B cell (primary cell): Measurements from ENCODE around the gene MYRIP. TPM values are rescaled to one million over a fixed set of nuclear protein-coding genes. Genes with fewer than 3 reads are reported as not detected.

ENCODE experiments used
- ATAC-seq: fragments of 200-7000 bp; cut with Tn5 transposase; one replicate; pipeline ENCODE4 v1.10.0; 2021; ENCODE audit warnings: low read depth, mild to moderate bottlenecking, moderate number of reproducible peaks, moderate library complexity
- CTCF ChIA-PET: fragments of 350-600 bp; sonication (Branson Sonifier 250); formaldehyde crosslinking; loops from one replicate; lab custom pipeline; 2021; ENCODE audit warnings: antibody characterized with exemption, inconsistent platforms; lab: Charles Lee
- POLR2A ChIA-PET: fragments of 350-600 bp; sonication (Branson Sonifier 250); formaldehyde crosslinking; loops from one replicate; lab custom pipeline; 2021; ENCODE audit warnings: antibody characterized with exemption; lab: Charles Lee
- DNase-seq: peaks from one replicate; pipeline ENCODE4 v3.0.0; 2013
- H2AFZ ChIP-seq: 2 replicates; pipeline ENCODE4 v1.6.1; 2012; ENCODE audit warnings: mild to moderate bottlenecking, low read depth, low read length; ENCODE audit not compliant: insufficient read depth, poor library complexity, severe bottlenecking
- H3K27ac ChIP-seq, 2 donors: 1 replicate in 1 of 2; 2 replicates in 1 of 2; pipeline ENCODE4 v1.5.1; 2012 to 2013; ENCODE audit warnings: low read length in 2 of 2, mild to moderate bottlenecking in 2 of 2, moderate library complexity in 1 of 2
- H3K27me3 ChIP-seq, 4 experiments: fragments of 200-600 bp in 1 of 4; sonication (generic) in 1 of 4; replicated peaks in 1 of 4; 1 replicate in 2 of 4; 2 replicates in 2 of 4; pipeline versions ENCODE4 v1.6.1 to v1.7.0; 2013 to 2016; ENCODE audit warnings: low read length in 3 of 4, mild to moderate bottlenecking in 2 of 4, mixed read lengths in 1 of 4, moderate library complexity in 1 of 4; ENCODE audit not compliant: insufficient read depth in 4 of 4, control insufficient read depth in 3 of 4; ENCODE audit errors: control extremely low read depth in 1 of 4
- H3K36me3 ChIP-seq, 2 experiments: replicated peaks in 1 of 2; 1 replicate in 1 of 2; 2 replicates in 1 of 2; pipeline versions ENCODE4 v1.6.1 to v1.7.1; 2013; ENCODE audit warnings: low read length in 1 of 2; ENCODE audit not compliant: insufficient read depth in 2 of 2, control insufficient read depth in 1 of 2; ENCODE audit errors: control extremely low read depth in 1 of 2, extremely low read depth in 1 of 2
- H3K4me1 ChIP-seq, 2 donors: fragments of 200-600 bp in 1 of 2; sonication (generic) in 1 of 2; 1 replicate in 1 of 2; 2 replicates in 1 of 2; pipeline versions ENCODE4 v1.5.1 to v1.6.1; 2013 to 2017; ENCODE audit warnings: low read length in 2 of 2; ENCODE audit not compliant: control insufficient read depth in 2 of 2, insufficient read depth in 2 of 2
- H3K4me2 ChIP-seq: replicated peaks from 2 replicates; pipeline ENCODE3; 2012; ENCODE audit warnings: mild to moderate bottlenecking, low read depth, low read length; ENCODE audit not compliant: poor library complexity, severe bottlenecking
- H3K4me3 ChIP-seq, 5 experiments: fragments of 200-600 bp in 1 of 5; sonication (generic) in 1 of 5; 1 replicate in 3 of 5; 2 replicates in 2 of 5; pipeline versions ENCODE4 v1.5.1 to v1.7.0; 2011 to 2016; ENCODE audit warnings: low read length in 4 of 5, mild to moderate bottlenecking in 4 of 5, low read depth in 2 of 5, control low read depth in 1 of 5, moderate library complexity in 1 of 5; ENCODE audit not compliant: insufficient read depth in 1 of 5; ENCODE audit errors: control extremely low read depth in 1 of 5, extremely low read depth in 1 of 5
- H3K79me2 ChIP-seq: fragments of 200-600 bp; sonication (generic); one replicate; pipeline ENCODE4 v1.6.0; 2016; ENCODE audit warnings: low read length; ENCODE audit not compliant: control insufficient read depth, insufficient read depth
- H3K9ac ChIP-seq: fragments of 200-600 bp; sonication (generic); 2 replicates; pipeline ENCODE4 v1.6.1; 2017; ENCODE audit warnings: mild to moderate bottlenecking, low read length, moderate library complexity
- H3K9me3 ChIP-seq, 3 donors: one replicate each; pipeline versions ENCODE4 v1.6.1 to v1.7.1; 2013; ENCODE audit warnings: low read length in 2 of 3; ENCODE audit not compliant: control insufficient read depth in 2 of 3, insufficient read depth in 1 of 3; ENCODE audit errors: control extremely low read depth in 1 of 3
- H4K20me1 ChIP-seq: 2 replicates; pipeline ENCODE4 v1.6.0; 2012; ENCODE audit warnings: mild to moderate bottlenecking, low read length; ENCODE audit not compliant: insufficient read depth, control insufficient read depth, poor library complexity, severe bottlenecking
- H3K27ac Mint-ChIP-seq: one replicate; pipeline ENCODE4 v1.8.0; 2021; ENCODE audit warnings: mixed read lengths
- H3K27me3 Mint-ChIP-seq: one replicate; pipeline ENCODE4 v1.8.0; 2021; ENCODE audit warnings: mixed read lengths
- H3K4me1 Mint-ChIP-seq: one replicate; pipeline ENCODE4 v1.8.0; 2021; ENCODE audit warnings: mixed read lengths
- H3K4me3 Mint-ChIP-seq: one replicate; pipeline ENCODE4 v1.8.0; 2021; ENCODE audit warnings: mixed read lengths
- H3K9me3 Mint-ChIP-seq: one replicate; pipeline ENCODE4 v1.8.0; 2022; ENCODE audit warnings: mixed read lengths; ENCODE audit not compliant: insufficient read depth
- CTCF ChIP-seq: fragments of 200-600 bp; IDR thresholded peaks from one replicate; pipeline ENCODE4 v1.8.0; 2022; ENCODE audit warnings: antibody characterized with exemption, mild to moderate bottlenecking
- EZH2 ChIP-seq: IDR thresholded peaks from 2 replicates; pipeline ENCODE4 v1.6.1; 2012; ENCODE audit warnings: borderline replicate concordance, low read depth, mild to moderate bottlenecking, moderate library complexity, low read length; ENCODE audit not compliant: insufficient read depth, poor library complexity, severe bottlenecking
- WGBS: methylation state at CpG from one replicate; pipeline ENCODE4 v1.1.5; 2013; ENCODE audit warnings: missing lambda C conversion rate; ENCODE audit not compliant: insufficient coverage; 5-methylcytosine and 5-hydroxymethylcytosine counted together
- intact Hi-C: fragments of 100-400 bp; cut with micrococcal nuclease; formaldehyde crosslinking; loops from one replicate; pipeline ENCODE4 v1.10.0; 2022
- polyA plus RNA-seq: library from polyadenylated mRNA; depleted of rRNA; stranded (reverse); fragments of >200 nt; gene quantifications from 2 replicates; pipeline ENCODE4 v1.2.3, GENCODE V29; 2012
- total RNA-seq, 2 donors: library from RNA; stranded (reverse); fragments of 120-200 nt in 1 of 2; gene quantifications; 1 replicate in 1 of 2; 2 replicates in 1 of 2; pipeline versions ENCODE4 v1.2.3 to v1.2.4, GENCODE V29; 2013 to 2022

MYRIP gene
- total and polyA plus RNA-seq, 2 donors (not counting 1 experiment from before 2014, with no cell fraction given) = 0.03 to 0.10 TPM

GRCh38 chr3:39982665-39983357 is 173.4 kb downstream of the MYRIP start:
- H3K27me3 Mint-ChIP-seq = no peaks in the 10 kb centered on the region
- Histone ChIP-seq H3K79me2 (no peaks in the 10 kb centered on the region), H3K4me2 (no peak overlapping the region), H4K20me1 (no peaks in the 10 kb centered on the region), H3K4me3 (no peak overlapping the region), H3K9me3 (no peaks in the 10 kb centered on the region), H3K36me3 (no peaks in the 10 kb centered on the region), H3K9ac (no peak overlapping the region), H3K4me1 (no peaks in the 10 kb centered on the region), H2AFZ (no peak overlapping the region), H3K27ac (no peak overlapping the region), H3K27me3 (no peaks in the 10 kb centered on the region)
- H3K4me1 Mint-ChIP-seq = no peaks in the 10 kb centered on the region
- no peak overlapping the region for H3K4me3 Mint-ChIP-seq
- no peak for TF ChIP-seq EZH2
- no peak for TF ChIP-seq CTCF
- WGBS = 94% methylated on average over 3 of the region's 7 CpGs
- H3K27ac Mint-ChIP-seq = no peak overlapping the region
- ATAC-seq (no peak), DNase-seq (no peak)
- peaks cover 3% of the 10 kb centered on the region for H3K9me3 Mint-ChIP-seq
- ChIA-PET CTCF (no interaction called here), POLR2A (no interaction called here)
- intact Hi-C loops = no loop called here

- CTCF ChIA-PET = no interaction called here
- H3K27me3 Mint-ChIP-seq = peaks cover 27% of the 10 kb centered on the region
- H3K4me1 ChIP-seq = no peaks in the 10 kb centered on the region
- peaks cover 6% of the 10 kb centered on the region for H3K9me3 Mint-ChIP-seq
- H3K4me2 ChIP-seq = no peak overlapping the region
- intact Hi-C loops = no loop called here
- H3K27ac Mint-ChIP-seq = no peak overlapping the region
- no peaks in the 10 kb centered on the region for H4K20me1 ChIP-seq
- POLR2A ChIA-PET = no interaction called here
- no peak overlapping the region for H3K4me3 Mint-ChIP-seq
- no peaks in the 10 kb centered on the region for H3K4me1 Mint-ChIP-seq
- no peak overlapping the region for H3K27ac ChIP-seq
- H3K4me3 ChIP-seq = no peak overlapping the region
- DNase-seq = no peak
- H3K36me3 ChIP-seq = no peaks in the 10 kb centered on the region
- no peaks in the 10 kb centered on the region for H3K79me2 ChIP-seq
- TF ChIP-seq CTCF = no peak
- no peak for TF ChIP-seq EZH2
- no peak overlapping the region for H3K9ac ChIP-seq
- H2AFZ ChIP-seq = no peak overlapping the region
- peaks cover 0 to 6% (median 0%) of the 10 kb centered on the region in 4 experiments for H3K27me3 ChIP-seq
- WGBS = 80% methylated on average over 3 of the region's 3 CpGs
- peaks cover 0 to 6% (median 0%) of the 10 kb centered on the region in 3 donors for H3K9me3 ChIP-seq
- ATAC-seq = no peak
Observed at GRCh38 chr3:39989746-39990145, 180.3 kb downstream of the MYRIP start.
